NCI-H2107 treated with DMSO at 0.1 percent for 48 hours (cell line): ENCODE results near the gene NBPF9.
"Not testable (repeated sequence)": the region's sequence is repeated elsewhere in the genome, so short reads cannot be mapped to it uniquely, and the experiment has no call there.

Experiments used
- DNase-seq: peaks from one replicate; lab custom pipeline; 2025; ENCODE audit not compliant: unreplicated experiment; lab: John Stamatoyannopoulos, UW

NBPF9 gene

GRCh38 chr1:149103109-149104081 is at the start of gene NBPF9:
NBPF9 (minus strand) TSS chr1:149103551; CDS start chr1:149082139, 21,412 bp downstream.
- DNase-seq: not testable (repeated sequence)

DNA sequence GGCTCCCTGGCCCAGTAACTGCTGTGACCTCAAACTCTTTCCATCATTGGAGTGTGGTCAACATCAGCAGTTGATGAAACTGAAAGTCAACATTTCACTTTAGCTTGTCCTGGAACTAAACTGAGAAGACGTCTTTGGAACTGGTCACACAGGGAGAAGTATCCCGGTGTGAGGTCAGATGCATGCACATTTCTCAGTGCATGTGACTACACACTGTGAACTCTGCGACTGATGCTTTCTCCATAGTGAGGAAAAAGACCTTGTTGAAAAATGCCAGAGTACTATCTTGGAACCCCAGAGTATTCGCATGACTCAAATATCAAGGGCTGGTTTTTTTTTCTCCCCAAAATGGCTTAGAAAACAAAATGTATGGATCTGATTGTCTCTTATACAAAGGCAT is 46.6 kb upstream of the NBPF9 start:
- not testable (repeated sequence) for DNase-seq

- DNase-seq: not testable (repeated sequence)
Measured at GRCh38 chr1:149137585-149137984, 34.2 kb upstream of the NBPF9 start.

DNA sequence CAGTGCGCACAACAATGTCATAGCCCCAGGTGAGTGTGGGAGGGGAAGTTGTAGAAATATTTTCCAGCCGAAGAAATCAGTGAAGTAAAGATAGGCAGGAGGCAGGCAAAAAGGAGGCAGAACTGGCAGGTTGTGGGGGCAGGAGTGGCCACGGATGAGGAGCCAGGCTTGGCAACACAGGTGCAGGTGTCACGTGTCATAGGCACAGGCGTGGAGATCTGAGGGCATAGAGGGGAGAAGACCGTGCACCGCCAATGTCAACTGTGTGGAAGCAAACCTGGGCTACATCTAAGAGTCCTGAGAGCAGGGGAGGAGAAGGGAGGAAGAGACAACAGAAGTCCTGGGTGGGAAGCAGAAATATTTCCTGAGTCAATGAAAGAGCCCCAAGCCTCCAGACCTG is 27.6 kb upstream of the NBPF9 start:
- DNase-seq: not testable (repeated sequence)

DNA sequence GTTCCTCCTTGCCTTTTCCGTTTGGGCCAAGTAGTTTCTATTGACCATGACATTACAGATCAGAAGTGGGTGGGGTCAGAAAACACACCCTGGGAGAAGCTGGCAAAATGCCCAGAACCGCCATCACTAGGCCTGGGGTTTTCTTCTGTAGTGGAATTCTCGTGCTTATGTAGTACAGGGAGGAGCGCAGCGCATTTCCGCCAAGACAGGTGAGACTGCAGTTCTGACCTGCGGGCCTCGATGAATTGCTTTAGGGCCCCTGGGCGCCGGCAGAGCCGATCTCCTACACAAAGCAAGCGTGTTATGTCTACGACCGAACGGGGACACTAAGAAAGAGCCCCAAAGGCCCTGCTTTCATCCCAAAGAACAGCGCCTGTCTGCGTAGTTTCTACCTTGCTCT is 25.9 kb upstream of the NBPF9 start:
- not testable (repeated sequence) for DNase-seq

GRCh38 chr1:149126555-149127145 is 23.3 kb upstream of the NBPF9 start:
- not testable (repeated sequence) for DNase-seq

GRCh38 chr1:149123948-149124926 is 20.9 kb upstream of the NBPF9 start:
- not testable (repeated sequence) for DNase-seq

GRCh38 chr1:149112828-149113227 is 9.5 kb upstream of the NBPF9 start:
- DNase-seq: not testable (repeated sequence)

- DNase-seq: not testable (repeated sequence)
Measured at GRCh38 chr1:149110343-149110742, 7.0 kb upstream of the NBPF9 start.

DNA sequence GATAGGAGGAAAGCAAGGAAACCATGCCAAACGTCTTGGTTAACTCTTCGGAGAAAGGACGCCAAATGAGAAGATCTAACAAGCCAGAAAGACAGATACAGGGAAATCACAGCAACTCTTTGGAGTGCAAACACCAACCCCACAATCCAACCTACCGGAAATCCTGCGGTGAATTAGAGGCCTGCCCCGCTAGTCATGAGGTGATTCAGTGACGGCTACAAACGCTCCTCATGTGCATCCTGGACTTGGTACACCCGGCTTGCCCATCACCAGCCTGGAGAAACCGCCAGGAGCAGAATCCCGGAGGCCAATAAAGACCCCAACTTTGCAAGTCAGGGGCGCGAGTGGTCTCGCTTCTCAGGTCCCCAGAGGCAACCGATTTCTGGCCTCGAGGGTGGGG is 777 bp downstream of the NBPF9 start:
- DNase-seq: not testable (repeated sequence)

- DNase-seq: not testable (repeated sequence)
Measured at GRCh38 chr1:149098276-149098675, 5.1 kb downstream of the NBPF9 start.

GRCh38 chr1:149093155-149093554 is 10.2 kb downstream of the NBPF9 start:
- not testable (repeated sequence) for DNase-seq

DNA sequence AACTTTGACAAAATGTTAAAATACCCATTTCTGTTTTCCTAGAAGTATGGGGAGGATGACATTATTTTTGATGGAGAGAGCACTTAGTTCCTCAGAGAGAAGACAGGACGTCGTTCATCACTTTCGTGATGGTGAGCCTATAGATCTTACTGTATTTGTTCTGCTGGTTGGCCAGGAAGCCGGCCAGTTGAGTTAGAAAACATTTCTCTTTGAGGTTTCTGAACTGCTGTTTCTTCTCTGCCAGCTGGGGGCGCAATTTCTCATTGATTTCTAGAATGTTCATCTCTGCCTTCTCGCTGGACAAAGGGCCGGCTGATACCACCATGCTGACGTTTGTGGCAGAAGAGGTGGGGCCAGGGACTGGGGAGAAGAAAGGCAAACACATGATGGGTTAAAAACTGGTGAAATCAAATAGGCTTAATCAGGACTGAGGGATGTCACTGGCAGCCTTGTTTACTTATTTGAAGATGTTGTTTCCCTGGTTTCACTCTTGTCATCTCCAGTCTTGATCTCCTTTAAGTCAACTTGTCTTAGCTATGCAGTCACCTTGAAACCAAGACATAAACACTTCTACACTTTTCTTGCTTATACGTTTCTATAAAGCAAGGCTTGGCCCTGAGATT is 27.7 kb downstream of the NBPF9 start:
- not testable (repeated sequence) for DNase-seq

- not testable (repeated sequence) for DNase-seq
Measured at GRCh38 chr1:149064611-149065010, 38.7 kb downstream of the NBPF9 start.

- not testable (repeated sequence) for DNase-seq
Measured at GRCh38 chr1:149043056-149043455, 60.3 kb downstream of the NBPF9 start.

GRCh38 chr1:149033916-149034315 is 69.4 kb downstream of the NBPF9 start:
- not testable (repeated sequence) for DNase-seq

GRCh38 chr1:149024327-149024726 is 79.0 kb downstream of the NBPF9 start:
- not testable (repeated sequence) for DNase-seq

GRCh38 chr1:149018577-149018976 is 84.8 kb downstream of the NBPF9 start:
- DNase-seq: not testable (repeated sequence)

- DNase-seq: not testable (repeated sequence)
Measured at GRCh38 chr1:149016626-149017025, 86.7 kb downstream of the NBPF9 start.

DNA sequence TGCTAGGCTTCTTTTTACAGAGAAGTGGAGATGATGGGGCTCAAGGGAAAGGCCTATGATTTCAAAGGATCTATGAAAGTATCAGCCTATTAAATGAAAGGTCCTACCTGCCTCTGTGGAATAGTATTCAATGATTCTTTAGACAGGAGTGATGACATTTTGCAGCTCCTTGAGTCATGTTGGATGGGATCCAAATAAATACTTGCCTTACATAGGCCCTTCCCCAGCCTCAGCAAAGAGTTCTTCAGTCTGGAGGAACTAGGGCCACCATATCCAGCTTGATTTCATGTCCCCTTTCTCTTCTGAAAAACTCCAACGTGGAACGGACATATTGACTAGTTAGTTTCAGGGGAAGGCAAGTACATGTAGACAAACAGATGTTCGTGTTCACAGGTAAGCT is 87.8 kb downstream of the NBPF9 start:
- not testable (repeated sequence) for DNase-seq
